HG02798 (cell line): ENCODE measurements around the gene NAE1.
"Not testable (repeated sequence)": the region's sequence is repeated elsewhere in the genome, so short reads cannot be mapped to it uniquely, and the experiment has no call there.

ENCODE experiments used
- ATAC-seq: cut with Tn5 transposase; IDR thresholded peaks from one replicate; pipeline ENCODE4 v1.9.1; 2021; ENCODE audit warnings: mild to moderate bottlenecking; ENCODE audit not compliant: unreplicated experiment, poor library complexity

The NAE1 gene

GRCh38 chr16:66809765-66810164 lies 21.0 kb downstream of the NAE1 start:
- ATAC-seq = no peak

GRCh38 chr16:66802159-66802558 lies 28.6 kb downstream of the NAE1 start:
- ATAC-seq = no peak

DNA sequence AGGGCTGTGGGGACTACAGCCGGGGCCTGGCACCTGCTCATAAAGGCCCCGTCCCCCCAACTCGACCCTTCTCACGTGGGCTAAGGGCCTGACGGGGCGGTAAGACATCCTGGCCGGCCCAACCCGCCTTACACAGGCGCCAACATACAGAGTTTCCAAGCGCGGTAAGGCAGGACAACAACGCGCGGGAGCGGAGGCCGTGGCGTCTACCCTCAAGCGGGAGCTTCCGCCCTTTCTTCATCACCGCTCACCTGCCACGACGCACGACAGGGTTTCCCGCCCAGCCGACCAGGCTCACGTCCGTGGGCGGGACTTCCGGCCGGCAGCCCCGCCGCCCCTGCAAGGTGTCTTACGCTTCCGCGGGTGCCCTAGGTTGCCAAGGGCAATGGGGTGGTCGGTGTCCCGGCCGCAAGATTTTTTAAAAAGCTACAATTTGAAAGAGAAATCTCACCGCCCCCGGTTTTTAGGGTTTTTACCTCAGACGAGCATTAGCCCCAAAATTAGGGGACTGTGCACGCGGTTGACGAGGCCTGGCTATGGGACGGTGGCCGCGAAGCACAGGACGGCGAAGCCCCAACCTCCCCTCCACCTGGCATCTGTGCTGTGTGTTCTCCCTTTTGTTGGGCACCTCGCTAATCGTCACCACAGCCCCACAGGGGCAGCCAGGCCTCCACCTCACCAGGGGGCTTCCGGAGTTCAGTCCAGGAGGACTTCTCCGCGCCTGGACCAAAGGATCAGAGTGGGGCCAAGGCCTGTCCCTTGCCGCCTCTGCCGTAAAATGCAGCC lies 29.3 kb downstream of the NAE1 start, which contains the start of gene TERB1:
Gene TERB1 (minus strand): TSS at position 265 of the 786 bp plus-strand sequence. CDS start 4,786 bp downstream, outside the sequence.
- ATAC-seq = no peak

- ATAC-seq = no peak
Measured at GRCh38 chr16:66800856-66801255, 29.9 kb downstream of the NAE1 start.

GRCh38 chr16:66798161-66798560 lies 32.6 kb downstream of the NAE1 start:
- ATAC-seq = no peak

DNA sequence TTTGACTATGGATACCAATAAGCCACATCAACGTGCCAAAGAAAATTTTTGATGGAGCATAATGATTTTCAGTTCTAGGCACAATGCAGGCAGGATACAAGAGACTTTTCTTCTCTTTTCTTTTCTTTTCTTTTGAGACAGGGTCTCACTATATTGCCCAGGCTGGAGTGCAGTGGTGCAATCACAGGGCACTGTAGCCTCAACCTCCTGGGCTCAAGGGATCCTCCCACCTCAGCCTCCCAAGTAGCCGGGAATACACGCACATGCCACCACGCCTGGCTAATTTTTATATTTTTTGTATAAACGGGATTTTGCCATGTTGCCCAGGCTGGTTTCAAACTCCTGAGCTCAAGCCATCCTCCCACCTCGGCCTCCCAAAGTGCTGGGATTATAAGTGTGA lies 36.8 kb downstream of the NAE1 start:
- ATAC-seq = not testable (repeated sequence)

- no peak for ATAC-seq
Measured at GRCh38 chr16:66790130-66790733, 40.5 kb downstream of the NAE1 start.

GRCh38 chr16:66787427-66787826 lies 43.3 kb downstream of the NAE1 start:
- ATAC-seq = no peak

DNA sequence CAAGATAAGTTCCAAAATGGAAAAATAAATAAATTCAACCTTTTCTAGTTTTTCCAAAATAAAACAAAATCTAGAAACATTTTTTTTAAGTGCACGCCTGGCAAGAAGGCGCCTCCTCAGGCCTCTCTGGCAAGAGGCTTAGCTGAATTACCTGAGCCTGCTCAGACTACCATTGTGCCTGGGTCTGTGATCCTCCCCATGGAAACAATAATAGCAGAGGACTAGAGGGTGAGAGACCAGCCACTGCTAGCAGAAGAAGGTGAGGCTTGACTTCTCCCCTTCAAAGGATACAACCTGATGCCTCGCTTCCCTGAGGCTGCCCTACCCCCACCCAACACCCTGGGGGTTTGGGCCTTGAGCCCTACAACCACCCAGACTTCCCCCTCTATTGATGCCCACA lies 44.2 kb downstream of the NAE1 start:
- no peak for ATAC-seq

DNA sequence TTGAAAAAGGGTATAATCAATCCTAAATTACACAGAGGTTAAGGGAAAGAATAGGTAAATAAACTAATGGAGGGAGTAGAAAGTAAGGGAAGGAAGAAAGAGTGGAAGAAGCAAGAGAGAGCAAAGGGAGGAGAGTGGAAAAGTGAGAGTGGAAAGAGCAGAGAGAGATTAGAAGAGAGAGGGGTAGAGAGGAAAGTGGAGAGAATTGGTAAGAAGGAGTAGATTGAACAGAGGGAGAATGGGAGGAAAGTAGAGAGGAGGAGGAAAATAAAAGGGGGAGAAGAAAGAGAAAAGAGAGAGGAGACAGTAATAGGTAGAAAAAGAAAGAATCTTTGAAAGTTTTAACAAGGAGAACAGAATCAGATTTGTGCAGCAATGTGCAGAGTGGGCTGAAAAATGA lies 54.3 kb downstream of the NAE1 start:
- no peak for ATAC-seq

- ATAC-seq = no peak
Measured at GRCh38 chr16:66774981-66775380, 55.8 kb downstream of the NAE1 start.

DNA sequence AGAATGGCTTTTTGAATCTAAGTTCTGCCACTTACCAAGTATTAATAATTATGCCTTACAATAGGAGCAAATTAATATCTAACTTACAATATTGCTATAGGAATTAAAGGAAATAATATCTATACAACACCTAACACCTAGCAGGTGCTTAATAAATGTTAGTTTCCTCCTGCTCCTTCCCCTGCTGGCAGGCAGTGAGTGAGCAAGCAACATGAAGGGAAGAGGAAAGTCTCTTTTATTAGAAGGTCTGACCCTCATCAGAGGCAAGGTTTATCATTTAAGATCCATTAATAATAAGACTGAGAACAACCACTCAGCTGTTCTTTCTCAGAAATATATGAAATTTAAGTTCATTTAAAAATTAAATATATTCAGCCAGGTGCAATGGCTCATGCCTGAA lies 72.7 kb downstream of the NAE1 start:
- no peak for ATAC-seq

DNA sequence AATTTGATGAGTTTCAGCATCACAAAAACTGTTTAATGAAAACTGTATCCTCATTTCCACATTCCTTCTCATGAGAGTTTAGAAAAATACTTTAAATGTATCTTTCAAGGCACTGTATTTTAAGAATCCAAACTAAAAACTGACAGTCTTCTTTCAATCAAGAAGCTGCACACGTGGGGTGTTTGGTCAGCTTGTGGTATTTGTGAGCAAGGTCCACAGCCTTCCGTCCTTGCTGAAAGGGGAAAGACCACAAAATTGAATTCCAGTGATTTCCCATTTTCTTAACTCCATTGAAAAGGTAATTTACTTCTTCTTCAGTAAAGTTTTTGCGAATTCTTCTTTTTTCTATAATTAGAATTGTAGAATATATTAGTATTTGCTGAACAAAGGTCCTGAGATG lies 76.0 kb downstream of the NAE1 start:
- no peak for ATAC-seq

GRCh38 chr16:66754211-66754610 lies 76.6 kb downstream of the NAE1 start:
- no peak for ATAC-seq

DNA sequence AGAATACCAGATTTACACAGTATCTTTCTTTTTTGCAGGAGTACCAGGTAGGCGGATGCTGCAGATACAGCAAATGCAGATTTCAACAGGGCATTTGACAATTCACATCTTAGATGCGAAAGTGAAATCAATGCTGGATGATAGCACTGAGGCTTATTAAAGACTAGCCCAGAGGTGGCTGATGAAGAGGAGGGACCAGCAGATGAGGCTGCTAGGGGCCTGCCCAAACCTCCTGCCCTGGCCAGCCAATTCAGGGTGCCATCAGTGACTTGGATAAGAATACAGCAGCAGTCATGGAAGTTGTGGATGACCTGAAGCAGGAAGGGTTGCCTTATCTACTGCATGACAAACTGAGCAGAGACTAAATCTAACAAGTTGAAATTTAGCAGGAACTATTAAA lies 77.8 kb downstream of the NAE1 start:
- ATAC-seq = no peak
